Measurements from ENCODE around the gene DRAP1.

The DRAP1 gene

GRCh38 chr11:65921876-65922275 lies 2.6 kb downstream of the DRAP1 start:
- H3K4me3 ChIP-seq (ENCODE audit: low read depth, low read length): no peak overlapping the region
- no peak for DNase-seq (ENCODE audit: low read depth)
- TF ChIP-seq CTCF (IDR thresholded peaks at IDR 0.05; ENCODE audit: insufficient read depth, low read depth, low read length, missing control alignments): no peak

GRCh38 chr11:65922565-65922964 lies 3.3 kb downstream of the DRAP1 start:
- H3K4me3 ChIP-seq (ENCODE audit: low read depth, low read length): no peak overlapping the region
- TF ChIP-seq CTCF (IDR thresholded peaks at IDR 0.05; ENCODE audit: insufficient read depth, low read depth, low read length, missing control alignments): no peak
- DNase-seq (ENCODE audit: low read depth): no peak

DNA sequence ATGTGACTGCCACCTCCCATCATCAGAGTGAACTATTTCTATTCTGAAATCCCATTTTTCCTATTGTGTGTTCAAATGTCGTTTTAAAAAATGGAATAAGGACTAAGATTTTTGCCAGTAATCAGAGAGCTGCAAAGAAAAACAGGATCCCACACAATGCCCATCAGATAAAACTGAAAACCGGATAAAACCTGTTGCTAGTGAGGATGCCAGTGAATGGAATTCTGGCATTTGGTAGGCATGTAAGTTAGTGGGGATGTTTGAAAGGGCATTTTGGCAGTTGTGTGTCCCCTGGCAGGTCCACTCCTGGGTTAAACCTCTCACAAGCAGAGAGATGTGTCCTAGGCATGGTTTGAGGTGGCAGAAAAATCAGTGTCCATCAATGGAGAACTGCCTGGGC lies 6.2 kb downstream of the DRAP1 start:
- DNase-seq (ENCODE audit: low read depth): no peak
- no peak for TF ChIP-seq CTCF (IDR thresholded peaks at IDR 0.05; ENCODE audit: insufficient read depth, low read depth, low read length, missing control alignments)
- H3K4me3 ChIP-seq (ENCODE audit: low read depth, low read length): no peak overlapping the region

DNA sequence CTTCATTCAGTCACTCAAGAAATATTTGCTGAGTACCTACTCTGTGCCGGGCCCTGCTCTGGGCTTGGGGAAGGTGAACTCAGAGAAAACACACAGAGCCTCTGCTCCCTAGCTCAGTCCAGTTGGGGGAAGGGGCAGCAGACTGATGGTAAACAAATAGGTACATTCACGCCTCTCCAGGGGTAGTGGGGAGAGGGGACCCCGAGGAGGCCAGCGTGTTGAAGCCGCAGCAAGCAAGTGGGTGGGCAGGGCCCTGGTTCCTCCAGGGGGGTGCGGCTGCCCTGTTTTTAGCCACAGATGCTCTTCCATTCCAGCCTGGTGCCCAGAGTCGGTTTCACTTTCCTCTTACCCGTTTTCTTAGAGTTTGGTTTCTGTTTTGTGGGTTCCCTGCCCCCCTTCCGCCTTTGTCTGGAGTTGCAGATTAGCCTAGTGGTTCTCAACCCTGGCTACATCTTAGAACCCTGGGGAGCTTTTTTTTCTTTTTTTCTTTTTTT lies 8.7 kb downstream of the DRAP1 start:
- H3K4me3 ChIP-seq (ENCODE audit: low read depth, low read length): peak overlapping the region; percentile 58
- DNase-seq (ENCODE audit: low read depth): peak; percentile 94
- no peak for TF ChIP-seq CTCF (IDR thresholded peaks at IDR 0.05; ENCODE audit: insufficient read depth, low read depth, low read length, missing control alignments)

GRCh38 chr11:65928667-65929066 lies 9.4 kb downstream of the DRAP1 start:
- no peak for TF ChIP-seq CTCF (IDR thresholded peaks at IDR 0.05; ENCODE audit: insufficient read depth, low read depth, low read length, missing control alignments)
- H3K4me3 ChIP-seq (ENCODE audit: low read depth, low read length): peak overlapping the region; percentile 58; the same call in 1 of the 2 replicates
- DNase-seq (ENCODE audit: low read depth): peak; percentile 55

GRCh38 chr11:65931773-65932557 lies 12.7 kb downstream of the DRAP1 start:
- TF ChIP-seq CTCF (IDR thresholded peaks at IDR 0.05; ENCODE audit: insufficient read depth, low read depth, low read length, missing control alignments): no peak
- DNase-seq (ENCODE audit: low read depth): no peak
- no peak overlapping the region for H3K4me3 ChIP-seq (ENCODE audit: low read depth, low read length)

DNA sequence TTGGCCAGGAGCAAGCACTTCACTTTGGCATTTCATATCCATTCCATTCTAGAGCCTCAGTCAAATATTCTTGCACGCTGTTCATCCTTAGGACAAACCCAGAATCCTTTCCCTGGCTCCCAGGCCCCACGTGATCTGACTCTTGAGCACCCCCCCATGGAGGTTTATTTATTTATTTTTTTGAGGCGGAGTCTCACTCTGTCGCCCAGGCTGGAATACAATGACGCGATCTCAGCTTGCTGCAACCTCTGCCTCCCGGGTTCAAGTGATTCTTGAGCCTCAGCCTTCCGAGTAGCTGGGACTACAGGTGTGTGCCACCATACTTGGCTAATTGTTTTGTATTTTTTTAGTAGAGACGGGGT lies 13.3 kb downstream of the DRAP1 start:
- H3K4me3 ChIP-seq (ENCODE audit: low read depth, low read length): no peak overlapping the region
- DNase-seq (ENCODE audit: low read depth): no peak
- no peak for TF ChIP-seq CTCF (IDR thresholded peaks at IDR 0.05; ENCODE audit: insufficient read depth, low read depth, low read length, missing control alignments)
